Ovary (tissue), 9 donors: ENCODE results near the gene SLC9A7. TPM values are rescaled to one million over a fixed set of nuclear protein-coding genes. Genes with fewer than 3 reads are reported as not detected.

Experiments
- DNase-seq, 5 donors: peaks; one replicate each; pipeline ENCODE4 v3.0.0-alpha.2; 2019 to 2020
- H3K27ac ChIP-seq, 2 donors: fragments of 200-600 bp; one replicate each; pipeline versions ENCODE4 v1.5.1 to v1.8.0; 2019 to 2022
- H3K27me3 ChIP-seq: fragments of 200-600 bp; one replicate; pipeline ENCODE4 v1.8.0; 2022
- H3K36me3 ChIP-seq: fragments of 200-600 bp; sonication (generic); one replicate; pipeline ENCODE4 v1.5.1; 2019
- H3K4me1 ChIP-seq: one replicate; pipeline ENCODE4 v1.8.1; 2013; ENCODE audit warnings: mild to moderate bottlenecking, moderate library complexity; ENCODE audit not compliant: insufficient read depth
- H3K4me3 ChIP-seq: fragments of 200-600 bp; sonication (generic); one replicate; pipeline ENCODE4 v1.5.1; 2017
- H3K9me3 ChIP-seq, 2 donors: fragments of 200-600 bp in 1 of 2; sonication (generic) in 1 of 2; one replicate each; pipeline versions ENCODE4 v1.5.1 to v1.8.1; 2013 to 2019; ENCODE audit warnings: mild to moderate bottlenecking in 1 of 2, moderate library complexity in 1 of 2
- EP300 ChIP-seq: sonication (generic); formaldehyde crosslinking; IDR thresholded peaks from one replicate; pipeline ENCODE4 v1.6.1; 2017; ENCODE audit warnings: antibody characterized with exemption
- POLR2A ChIP-seq: fragments of 450-650 bp; IDR thresholded peaks from one replicate; pipeline ENCODE4 v1.6.1; 2017; ENCODE audit warnings: antibody characterized with exemption, mild to moderate bottlenecking, moderate library complexity
- WGBS, 3 donors: extraction: QIAGEN DNeasy Blood & Tissue Kit in 1 of 3; methylation state at CpG; one replicate each; pipeline versions ENCODE4 v1.1.5 to v1.1.7; 2013 to 2017; 5-methylcytosine and 5-hydroxymethylcytosine counted together
- intact Hi-C, 4 donors: fragments of 100-400 bp; cut with DNase I; formaldehyde crosslinking; loops; one replicate each; pipeline versions ENCODE4 v1.11.0 to v1.15.1; 2022 to 2023
- polyA plus RNA-seq, 2 donors: library from polyadenylated mRNA; stranded (reverse); fragments of 200-250 nt in 1 of 2; fragments of 350-450 nt in 1 of 2; fragmentation: Illumina TruSeq in 1 of 2; extraction: RNeasy Lipid Tissue Mini Kit (QIAGEN cat#74804) in 1 of 2; gene quantifications; one replicate each; pipeline ENCODE4 v1.2.3, GENCODE V29; 2013 to 2014
- total RNA-seq, 7 donors: library from RNA; depleted of rRNA in 2 of 7; stranded (reverse); fragments of >200 nt in 2 of 7; fragmentation: NEBNext Ultra II Directional in 3 of 7; extraction: Animal tissue kit (Norgen Biotek cat#: 25700) in 3 of 7; gene quantifications; one replicate each; pipeline versions ENCODE4 v1.1.0 to v1.2.4, GENCODE V29; 2016 to 2023
- TF ChIP-seq, protein P1 (sequence below), 3 donors: fragments of 450-650 bp in 2 of 3; fragments of 200-600 bp in 1 of 3; IDR thresholded peaks; one replicate each; pipeline versions ENCODE4 v1.5.1 to v1.8.0; 2016 to 2022; ENCODE audit warnings: antibody characterized with exemption in 3 of 3, mild to moderate bottlenecking in 1 of 3
- donor health status: DM: no; HTN: no; CAD: no; lungs with moderate emphysema.
- donor health status: DM: no; HTN: no; CAD: no.
- donor health status: Bipolar disorder and iron deficiency.
- donor health status: DM: yes; HTN: yes; CAD: no.
- donor health status: DM: no; HTN: no; CAD: no.
- donor health status: DM: yes; HTN: yes; CAD: no.

SLC9A7 gene
- total and polyA plus RNA-seq, 9 donors, result 2.2 to 22.3 (median 9.1) TPM

DNA sequence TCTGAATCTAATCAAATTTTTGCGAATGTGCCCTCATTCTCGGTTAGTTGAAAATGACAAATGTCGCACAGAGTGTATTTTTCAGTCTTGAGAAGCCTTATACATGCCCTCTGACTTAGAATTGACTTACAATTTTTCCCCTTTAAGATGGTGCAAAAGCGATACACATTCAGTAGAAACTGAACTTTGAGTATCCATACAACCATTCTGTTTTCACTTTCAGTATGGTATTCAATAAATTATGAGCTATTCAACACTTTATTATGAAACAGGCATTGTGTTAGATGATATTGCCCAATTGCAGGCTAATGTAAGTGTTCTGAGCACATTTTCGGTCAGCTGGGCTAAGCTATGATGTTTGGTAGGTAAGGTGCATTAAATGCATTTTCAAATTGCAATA, 43.4 kb downstream of the SLC9A7 start:
- Histone ChIP-seq H3K4me3 (no peak overlapping the region), H3K4me1 (no peaks in the 10 kb centered on the region), H3K9me3 (no peaks in the 10 kb centered on the region), H3K27me3 (no peaks in the 10 kb centered on the region), H3K36me3 (no peaks in the 10 kb centered on the region), H3K27ac (no peak overlapping the region)
- 78 to 83% (median 79%) methylated on average over 5 of the region's 5 CpGs for WGBS, 3 donors
- TF ChIP-seq, protein P1, sequence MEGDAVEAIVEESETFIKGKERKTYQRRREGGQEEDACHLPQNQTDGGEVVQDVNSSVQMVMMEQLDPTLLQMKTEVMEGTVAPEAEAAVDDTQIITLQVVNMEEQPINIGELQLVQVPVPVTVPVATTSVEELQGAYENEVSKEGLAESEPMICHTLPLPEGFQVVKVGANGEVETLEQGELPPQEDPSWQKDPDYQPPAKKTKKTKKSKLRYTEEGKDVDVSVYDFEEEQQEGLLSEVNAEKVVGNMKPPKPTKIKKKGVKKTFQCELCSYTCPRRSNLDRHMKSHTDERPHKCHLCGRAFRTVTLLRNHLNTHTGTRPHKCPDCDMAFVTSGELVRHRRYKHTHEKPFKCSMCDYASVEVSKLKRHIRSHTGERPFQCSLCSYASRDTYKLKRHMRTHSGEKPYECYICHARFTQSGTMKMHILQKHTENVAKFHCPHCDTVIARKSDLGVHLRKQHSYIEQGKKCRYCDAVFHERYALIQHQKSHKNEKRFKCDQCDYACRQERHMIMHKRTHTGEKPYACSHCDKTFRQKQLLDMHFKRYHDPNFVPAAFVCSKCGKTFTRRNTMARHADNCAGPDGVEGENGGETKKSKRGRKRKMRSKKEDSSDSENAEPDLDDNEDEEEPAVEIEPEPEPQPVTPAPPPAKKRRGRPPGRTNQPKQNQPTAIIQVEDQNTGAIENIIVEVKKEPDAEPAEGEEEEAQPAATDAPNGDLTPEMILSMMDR (IDR thresholded peaks at IDR 0.05), result no peak
- TF ChIP-seq EP300 (no peak), POLR2A (no peak)
- intact Hi-C loops, result no loop called here
- no peak for DNase-seq

- Histone ChIP-seq H3K9me3 (no peaks in the 10 kb centered on the region), H3K27me3 (no peaks in the 10 kb centered on the region), H3K4me1 (no peaks in the 10 kb centered on the region), H3K36me3 (no peaks in the 10 kb centered on the region), H3K4me3 (no peak overlapping the region), H3K27ac (no peak overlapping the region)
- no peak for DNase-seq
- 57 to 62% (median 57%) methylated on average over 5 of the region's 5 CpGs for WGBS, 3 donors
- intact Hi-C loops, result no loop called here
- no peak for TF ChIP-seq POLR2A
- TF ChIP-seq, protein P1 (IDR thresholded peaks at IDR 0.05), result no peak
- no peak for TF ChIP-seq EP300
Measured at GRCh38 chrX:46713672-46714490, 45.0 kb downstream of the SLC9A7 start.

- Histone ChIP-seq H3K36me3 (no peaks in the 10 kb centered on the region), H3K27me3 (no peaks in the 10 kb centered on the region), H3K4me1 (no peaks in the 10 kb centered on the region), H3K9me3 (no peaks in the 10 kb centered on the region), H3K4me3 (no peak overlapping the region), H3K27ac (no peak overlapping the region)
- intact Hi-C loops, result no loop called here
- 42 to 49% (median 43%) methylated on average over 1 of the region's 1 CpG for WGBS, 3 donors
- TF ChIP-seq POLR2A (no peak), EP300 (no peak)
- TF ChIP-seq, protein P1 (IDR thresholded peaks at IDR 0.05), result no peak
- no peak for DNase-seq
Measured at GRCh38 chrX:46712764-46713163, 46.2 kb downstream of the SLC9A7 start.

DNA sequence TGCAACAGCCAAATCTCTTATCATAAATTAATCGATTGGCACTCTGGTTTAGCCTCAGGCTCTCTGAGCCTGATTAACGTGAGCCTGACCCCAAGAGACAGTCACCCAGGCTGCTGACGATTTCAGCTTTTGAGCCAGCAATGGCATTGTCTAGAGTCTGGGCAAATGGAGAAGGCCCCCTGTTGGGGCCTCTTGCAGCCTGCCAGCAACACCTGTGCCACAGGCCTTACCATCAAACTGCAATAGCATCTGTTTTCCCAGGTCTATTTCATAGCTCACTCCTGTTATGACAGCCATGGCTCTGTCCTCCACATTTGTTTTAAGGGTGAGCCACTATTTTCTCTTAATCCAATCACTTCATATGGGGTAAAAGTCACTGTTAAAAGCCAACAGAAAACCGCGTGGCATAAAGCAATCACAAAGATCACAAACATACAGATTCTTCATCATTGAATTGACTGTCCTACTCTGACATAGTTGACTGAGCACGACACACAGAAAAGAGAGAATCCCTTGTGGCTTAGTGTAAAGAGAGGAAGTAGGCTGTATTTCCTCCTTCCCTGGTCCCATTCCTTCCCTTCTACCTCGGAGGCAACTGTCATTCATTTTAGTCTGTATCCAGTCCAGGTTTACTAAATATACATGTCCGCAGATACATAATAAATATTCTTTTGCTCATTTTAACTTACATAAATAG, 47.8 kb downstream of the SLC9A7 start:
- intact Hi-C loops, result no loop called here
- H3K4me3 ChIP-seq, result no peak overlapping the region
- no peak overlapping the region for H3K27ac ChIP-seq
- H3K4me1 ChIP-seq, result no peaks in the 10 kb centered on the region
- WGBS, 3 donors, result 66 to 68% (median 67%) methylated on average over 8 of the region's 8 CpGs
- no peaks in the 10 kb centered on the region for H3K9me3 ChIP-seq
- no peak for DNase-seq
- TF ChIP-seq, protein P1 (IDR thresholded peaks at IDR 0.05), result no peak
- TF ChIP-seq EP300, result no peak
- TF ChIP-seq POLR2A, result no peak
- no peaks in the 10 kb centered on the region for H3K36me3 ChIP-seq
- H3K27me3 ChIP-seq, result no peaks in the 10 kb centered on the region
